Activated CD4-positive, alpha-beta memory T cell treated with anti-CD3 and anti-CD28 coated beads, Interleukin-2, amount 10 ng/mL, durations not matched to agents 7 days and 5 days (primary cell): Measurements from ENCODE around the gene SKI. TPM values are rescaled to one million over a fixed set of nuclear protein-coding genes. Genes with fewer than 3 reads are reported as not detected.

ENCODE experiments used
- CTCF ChIA-PET: fragments of 350-600 bp; sonication (Branson Sonifier 250); formaldehyde crosslinking; loops from one replicate; lab custom pipeline; 2021; ENCODE audit warnings: antibody characterized with exemption, inconsistent platforms; lab: Charles Lee
- POLR2A ChIA-PET: fragments of 350-600 bp; sonication (Branson Sonifier 250); formaldehyde crosslinking; loops from one replicate; lab custom pipeline; 2021; ENCODE audit warnings: antibody characterized with exemption; lab: Charles Lee
- DNase-seq: peaks from one replicate; pipeline ENCODE4 v3.0.0-alpha.2; 2020
- H3K27ac Mint-ChIP-seq: one replicate; pipeline ENCODE4 v1.8.0; 2021; ENCODE audit warnings: mild to moderate bottlenecking, mixed read lengths
- H3K27me3 Mint-ChIP-seq: one replicate; pipeline ENCODE4 v1.8.0; 2021; ENCODE audit warnings: mixed read lengths
- H3K36me3 Mint-ChIP-seq: one replicate; pipeline ENCODE4 v1.8.0; 2021; ENCODE audit warnings: low read depth, mixed read lengths
- H3K4me1 Mint-ChIP-seq: one replicate; pipeline ENCODE4 v1.8.0; 2021; ENCODE audit warnings: mixed read lengths
- H3K4me3 Mint-ChIP-seq: one replicate; pipeline ENCODE4 v1.8.0; 2021; ENCODE audit warnings: mild to moderate bottlenecking, mixed read lengths
- H3K9me3 Mint-ChIP-seq: one replicate; pipeline ENCODE4 v1.8.0; 2021; ENCODE audit warnings: mixed read lengths
- total RNA-seq, 2 experiments: library from RNA; stranded (reverse); gene quantifications; one replicate each; pipeline ENCODE4 v1.2.3, GENCODE V29; 2021

The SKI gene
- total RNA-seq, 2 experiments from 2014 or later, result 58.0 to 61.5 TPM

GRCh38 chr1:2229911-2230731, 2.0 kb downstream of the SKI start:
- Mint-ChIP-seq H3K27me3 (peaks cover 3% of the 10 kb centered on the region), H3K4me3 (peak overlapping the region; percentile 98), H3K27ac (peak overlapping the region; percentile 92), H3K9me3 (no peaks in the 10 kb centered on the region), H3K4me1 (peaks cover 40% of the 10 kb centered on the region), H3K36me3 (peaks cover 44% of the 10 kb centered on the region)
- POLR2A ChIA-PET, result interaction anchor here (0.7 to 9.5 kb wide), 18 partner anchors 14 to 317 kb away, joined by 3 to 148 read pairs (median 8); partner anchors contain the start of genes FAAP20, MORN1 and RER1
- CTCF ChIA-PET, result interaction anchor here (1.2 to 2.5 kb wide), 7 partner anchors 35 to 152 kb away, joined by 3 to 16 read pairs (median 7); partner anchors contain the start of gene FAAP20
- no peak for DNase-seq

- ChIA-PET POLR2A (interaction anchor here (0.6 to 9.5 kb wide), 14 partner anchors 18 to 316 kb away, joined by 3 to 148 read pairs (median 8); partner anchors contain the start of genes FAAP20, MORN1 and RER1), CTCF (interaction anchor here (1.2 to 2.5 kb wide), 4 partner anchors 57 to 151 kb away, joined by 4 to 7 read pairs (median 6); no protein-coding TSS in a partner anchor)
- peaks cover 48% of the 10 kb centered on the region for H3K4me1 Mint-ChIP-seq
- DNase-seq, result peak; percentile 64
- H3K27me3 Mint-ChIP-seq, result peaks cover 3% of the 10 kb centered on the region
- H3K9me3 Mint-ChIP-seq, result no peaks in the 10 kb centered on the region
- H3K4me3 Mint-ChIP-seq, result peak overlapping the region; percentile 98
- peaks cover 44% of the 10 kb centered on the region for H3K36me3 Mint-ChIP-seq
- H3K27ac Mint-ChIP-seq, result peak overlapping the region; percentile 92
Observed at GRCh38 chr1:2230781-2231531, 2.8 kb downstream of the SKI start.

GRCh38 chr1:2231532-2232254, 3.6 kb downstream of the SKI start:
- ChIA-PET POLR2A (interaction anchor here (0.6 to 9.5 kb wide), 12 partner anchors 24 to 168 kb away, joined by 3 to 148 read pairs (median 14); partner anchors contain the start of genes FAAP20, MORN1 and RER1), CTCF (interaction anchor here (0.9 to 2.5 kb wide), 3 partner anchors 37 to 150 kb away, joined by 3 to 7 read pairs (median 4); partner anchors contain the start of gene FAAP20)
- Mint-ChIP-seq H3K4me3 (peak overlapping the region; percentile 98), H3K27ac (peak overlapping the region; percentile 92), H3K4me1 (peaks cover 53% of the 10 kb centered on the region), H3K36me3 (peaks cover 47% of the 10 kb centered on the region), H3K9me3 (no peaks in the 10 kb centered on the region), H3K27me3 (no peaks in the 10 kb centered on the region)
- DNase-seq, result peak; percentile 81

GRCh38 chr1:2232255-2232915, 4.3 kb downstream of the SKI start:
- Mint-ChIP-seq H3K4me1 (peaks cover 60% of the 10 kb centered on the region), H3K36me3 (peaks cover 47% of the 10 kb centered on the region), H3K9me3 (no peaks in the 10 kb centered on the region), H3K4me3 (peak overlapping the region; percentile 98), H3K27me3 (no peaks in the 10 kb centered on the region), H3K27ac (peak overlapping the region; percentile 92)
- ChIA-PET POLR2A (interaction anchor here (1.0 to 9.5 kb wide), 11 partner anchors 23 to 168 kb away, joined by 3 to 148 read pairs (median 27); partner anchors contain the start of gene FAAP20), CTCF (interaction anchor here (0.9 to 3.3 kb wide), 7 partner anchors 38 to 150 kb away, joined by 3 to 22 read pairs (median 9); partner anchors contain the start of gene FAAP20)
- peak; percentile 32 for DNase-seq

GRCh38 chr1:2232916-2233438, 4.9 kb downstream of the SKI start:
- CTCF ChIA-PET, result interaction anchor here (1.4 to 3.3 kb wide), 7 partner anchors 34 to 148 kb away, joined by 4 to 22 read pairs (median 10); partner anchors contain the start of gene FAAP20
- Mint-ChIP-seq H3K27me3 (no peaks in the 10 kb centered on the region), H3K36me3 (peaks cover 47% of the 10 kb centered on the region), H3K4me3 (peak overlapping the region; percentile 98), H3K4me1 (peaks cover 63% of the 10 kb centered on the region), H3K27ac (peak overlapping the region; percentile 92), H3K9me3 (no peaks in the 10 kb centered on the region)
- DNase-seq, result no peak
- POLR2A ChIA-PET, result interaction anchor here (1.0 to 9.5 kb wide), 8 partner anchors 23 to 167 kb away, joined by 3 to 148 read pairs (median 38); partner anchors contain the start of gene FAAP20

- ChIA-PET CTCF (interaction anchor here (1.6 to 3.3 kb wide), 8 partner anchors 16 to 158 kb away, joined by 3 to 22 read pairs (median 10); partner anchors contain the start of genes FAAP20, MORN1 and RER1), POLR2A (interaction anchor here (0.6 to 9.5 kb wide), 10 partner anchors 22 to 290 kb away, joined by 3 to 148 read pairs (median 18); partner anchors contain the start of gene FAAP20)
- peak overlapping the region; percentile 98 for H3K4me3 Mint-ChIP-seq
- H3K27ac Mint-ChIP-seq, result peak overlapping the region; percentile 90
- H3K4me1 Mint-ChIP-seq, result peaks cover 63% of the 10 kb centered on the region
- no peak for DNase-seq
- H3K36me3 Mint-ChIP-seq, result peaks cover 47% of the 10 kb centered on the region
- no peaks in the 10 kb centered on the region for H3K9me3 Mint-ChIP-seq
- no peaks in the 10 kb centered on the region for H3K27me3 Mint-ChIP-seq
Observed at GRCh38 chr1:2233468-2233867, 5.3 kb downstream of the SKI start.

GRCh38 chr1:2233997-2234761, 6.1 kb downstream of the SKI start:
- ChIA-PET POLR2A (interaction anchor here (0.6 to 9.5 kb wide), 13 partner anchors 9 to 290 kb away, joined by 3 to 148 read pairs (median 8); partner anchors contain the start of genes FAAP20, MORN1 and RER1), CTCF (interaction anchor here (0.7 to 3.3 kb wide), 10 partner anchors 17 to 157 kb away, joined by 3 to 22 read pairs (median 9); partner anchors contain the start of genes FAAP20, MORN1 and RER1)
- Mint-ChIP-seq H3K4me3 (peak overlapping the region; percentile 98), H3K27ac (peak overlapping the region; percentile 90), H3K9me3 (no peaks in the 10 kb centered on the region), H3K27me3 (no peaks in the 10 kb centered on the region), H3K4me1 (peaks cover 67% of the 10 kb centered on the region), H3K36me3 (peaks cover 47% of the 10 kb centered on the region)
- DNase-seq, result peak; percentile 86

GRCh38 chr1:2234762-2235113, 6.6 kb downstream of the SKI start:
- Mint-ChIP-seq H3K9me3 (no peaks in the 10 kb centered on the region), H3K4me1 (peaks cover 73% of the 10 kb centered on the region), H3K4me3 (peak overlapping the region; percentile 98), H3K36me3 (peaks cover 47% of the 10 kb centered on the region), H3K27ac (peak overlapping the region; percentile 90), H3K27me3 (no peaks in the 10 kb centered on the region)
- DNase-seq, result peak; percentile 49
- CTCF ChIA-PET, result interaction anchor here (0.7 to 3.3 kb wide), 10 partner anchors 18 to 157 kb away, joined by 3 to 22 read pairs (median 9); partner anchors contain the start of genes FAAP20, MORN1 and RER1
- POLR2A ChIA-PET, result interaction anchor here (1.0 to 9.5 kb wide), 10 partner anchors 10 to 157 kb away, joined by 3 to 148 read pairs (median 18); partner anchors contain the start of genes FAAP20, MORN1 and RER1

GRCh38 chr1:2235300-2235998, 7.3 kb downstream of the SKI start:
- H3K36me3 Mint-ChIP-seq, result peaks cover 46% of the 10 kb centered on the region
- H3K4me1 Mint-ChIP-seq, result peaks cover 80% of the 10 kb centered on the region
- H3K27ac Mint-ChIP-seq, result peak overlapping the region; percentile 90
- H3K27me3 Mint-ChIP-seq, result no peaks in the 10 kb centered on the region
- DNase-seq, result no peak
- H3K9me3 Mint-ChIP-seq, result no peaks in the 10 kb centered on the region
- H3K4me3 Mint-ChIP-seq, result peak overlapping the region; percentile 98
- CTCF ChIA-PET, result interaction anchor here (1.1 to 3.3 kb wide), 7 partner anchors 18 to 156 kb away, joined by 3 to 22 read pairs (median 10); partner anchors contain the start of genes FAAP20, MORN1 and RER1
- POLR2A ChIA-PET, result interaction anchor here (1.1 to 9.5 kb wide), 5 partner anchors 10 to 64 kb away, joined by 4 to 148 read pairs (median 50); no protein-coding TSS in a partner anchor
